Measurements from ENCODE around the gene CADM1.

CADM1 gene

GRCh38 chr11:115188188-115188897, 315.9 kb downstream of the CADM1 start:
- no peak for DNase-seq (ENCODE audit: low read depth)
- no peak overlapping the region for H3K4me3 ChIP-seq (ENCODE audit: low read depth, low read length)
- TF ChIP-seq, protein P1, sequence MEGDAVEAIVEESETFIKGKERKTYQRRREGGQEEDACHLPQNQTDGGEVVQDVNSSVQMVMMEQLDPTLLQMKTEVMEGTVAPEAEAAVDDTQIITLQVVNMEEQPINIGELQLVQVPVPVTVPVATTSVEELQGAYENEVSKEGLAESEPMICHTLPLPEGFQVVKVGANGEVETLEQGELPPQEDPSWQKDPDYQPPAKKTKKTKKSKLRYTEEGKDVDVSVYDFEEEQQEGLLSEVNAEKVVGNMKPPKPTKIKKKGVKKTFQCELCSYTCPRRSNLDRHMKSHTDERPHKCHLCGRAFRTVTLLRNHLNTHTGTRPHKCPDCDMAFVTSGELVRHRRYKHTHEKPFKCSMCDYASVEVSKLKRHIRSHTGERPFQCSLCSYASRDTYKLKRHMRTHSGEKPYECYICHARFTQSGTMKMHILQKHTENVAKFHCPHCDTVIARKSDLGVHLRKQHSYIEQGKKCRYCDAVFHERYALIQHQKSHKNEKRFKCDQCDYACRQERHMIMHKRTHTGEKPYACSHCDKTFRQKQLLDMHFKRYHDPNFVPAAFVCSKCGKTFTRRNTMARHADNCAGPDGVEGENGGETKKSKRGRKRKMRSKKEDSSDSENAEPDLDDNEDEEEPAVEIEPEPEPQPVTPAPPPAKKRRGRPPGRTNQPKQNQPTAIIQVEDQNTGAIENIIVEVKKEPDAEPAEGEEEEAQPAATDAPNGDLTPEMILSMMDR (IDR thresholded peaks at IDR 0.05; ENCODE audit: control insufficient read depth, extremely low read depth, insufficient read depth), result no peak

- DNase-seq (ENCODE audit: low read depth), result no peak
- TF ChIP-seq, protein P1 (IDR thresholded peaks at IDR 0.05; ENCODE audit: control insufficient read depth, extremely low read depth, insufficient read depth), result no peak
- H3K4me3 ChIP-seq (ENCODE audit: low read depth, low read length), result no peak overlapping the region
These were observed 318.3 kb downstream of the CADM1 start for GRCh38 chr11:115185931-115186330.

- no peak for DNase-seq (ENCODE audit: low read depth)
- H3K4me3 ChIP-seq (ENCODE audit: low read depth, low read length), result no peak overlapping the region
- TF ChIP-seq, protein P1 (IDR thresholded peaks at IDR 0.05; ENCODE audit: control insufficient read depth, extremely low read depth, insufficient read depth), result no peak
These were observed 318.7 kb downstream of the CADM1 start for GRCh38 chr11:115185507-115185906.

GRCh38 chr11:115184901-115185300, 319.3 kb downstream of the CADM1 start:
- TF ChIP-seq, protein P1 (IDR thresholded peaks at IDR 0.05; ENCODE audit: control insufficient read depth, extremely low read depth, insufficient read depth), result no peak
- H3K4me3 ChIP-seq (ENCODE audit: low read depth, low read length), result no peak overlapping the region
- no peak for DNase-seq (ENCODE audit: low read depth)

DNA sequence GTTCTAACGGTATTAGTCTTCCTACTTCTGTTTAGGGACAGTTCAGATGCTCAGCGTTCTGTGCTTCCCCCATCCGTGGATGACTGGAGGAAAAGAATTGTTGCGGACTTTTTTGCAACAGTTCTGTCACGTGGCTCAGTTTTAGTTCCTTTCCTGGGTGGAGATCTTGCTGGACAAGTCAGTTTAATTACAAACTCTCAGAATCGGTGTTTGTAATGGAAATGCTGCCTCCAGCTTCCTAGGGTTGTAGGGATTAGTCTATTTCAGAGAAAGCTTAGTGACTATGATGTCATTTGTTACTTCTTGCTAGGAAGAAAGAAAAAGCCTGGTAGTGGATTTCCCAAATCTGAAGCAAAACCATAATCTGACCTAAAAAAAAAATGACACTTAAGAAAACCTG, 320.4 kb downstream of the CADM1 start:
- H3K4me3 ChIP-seq (ENCODE audit: low read depth, low read length), result no peak overlapping the region
- DNase-seq (ENCODE audit: low read depth), result no peak
- TF ChIP-seq, protein P1 (IDR thresholded peaks at IDR 0.05; ENCODE audit: control insufficient read depth, extremely low read depth, insufficient read depth), result no peak

GRCh38 chr11:115183136-115183535, 321.1 kb downstream of the CADM1 start:
- TF ChIP-seq, protein P1 (IDR thresholded peaks at IDR 0.05; ENCODE audit: control insufficient read depth, extremely low read depth, insufficient read depth), result no peak
- no peak for DNase-seq (ENCODE audit: low read depth)
- no peak overlapping the region for H3K4me3 ChIP-seq (ENCODE audit: low read depth, low read length)

Data from LNCaP clone FGC (cell line).